UCSD-AML1 (cell line): Measurements from ENCODE around the gene TMEM62.
"Not testable (repeated sequence)": the region's sequence is repeated elsewhere in the genome, so short reads cannot be mapped to it uniquely, and the experiment has no call there.

Experiments
- DNase-seq: peaks from one replicate; lab custom pipeline; 2025; ENCODE audit not compliant: unreplicated experiment; lab: John Stamatoyannopoulos, UW

TMEM62 gene

GRCh38 chr15:43175656-43176309 lies 42.4 kb downstream of the TMEM62 start:
- DNase-seq: not testable (repeated sequence)

DNA sequence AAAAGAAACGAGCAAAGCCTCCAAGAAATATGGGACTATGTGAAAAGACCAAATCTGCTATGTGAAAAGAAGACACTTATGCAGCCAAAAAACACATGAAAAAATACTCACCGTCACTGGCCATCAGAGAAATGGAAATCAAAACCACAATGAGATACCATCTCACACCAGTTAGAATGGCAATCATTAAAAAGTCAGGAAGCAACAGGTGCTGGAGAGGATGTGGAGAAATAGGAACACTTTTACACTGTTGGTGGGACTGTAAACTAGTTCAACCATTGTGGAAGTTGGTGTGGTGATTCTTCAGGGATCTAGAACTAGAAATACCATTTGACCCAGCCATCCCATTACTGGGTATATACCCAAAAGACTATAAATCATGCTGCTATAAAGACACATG lies 43.8 kb downstream of the TMEM62 start:
- DNase-seq: not testable (repeated sequence)

- DNase-seq: no peak
Observed at GRCh38 chr15:43183270-43183669, 49.9 kb downstream of the TMEM62 start.

DNA sequence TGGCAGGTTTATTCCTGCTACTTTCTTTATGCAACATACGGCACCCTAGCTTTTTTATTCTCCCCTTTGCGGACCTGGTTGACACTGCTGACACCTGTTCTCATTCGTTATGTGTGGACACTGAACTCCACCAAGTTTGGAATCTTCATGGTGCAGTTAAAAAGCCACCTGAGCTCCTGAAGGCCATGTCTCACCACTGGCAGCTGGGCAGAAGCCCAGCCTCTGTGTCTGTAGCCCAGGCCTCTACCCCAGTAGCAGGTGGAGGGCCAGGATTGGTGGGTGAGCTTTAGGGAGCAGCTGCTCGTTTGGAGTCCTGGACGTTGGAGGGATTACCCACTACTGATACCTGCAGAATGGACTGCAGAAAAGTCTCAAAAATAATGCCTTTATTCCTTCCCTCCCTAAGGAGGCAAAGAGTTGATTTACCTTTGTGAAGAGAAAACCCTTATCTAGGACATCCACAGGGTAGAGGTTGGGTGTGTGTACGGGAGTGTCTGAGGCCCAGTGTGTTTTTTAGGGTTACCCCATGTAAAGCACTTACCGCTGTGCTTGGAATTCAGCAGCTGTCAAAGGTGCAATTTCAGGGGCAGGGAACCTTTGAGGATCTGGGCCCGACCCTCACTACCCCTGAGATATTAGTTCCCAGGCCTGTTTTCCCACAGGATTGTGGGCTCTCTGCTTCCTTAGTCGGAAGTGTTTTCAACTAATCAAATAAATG lies 51.2 kb downstream of the TMEM62 start:
- DNase-seq: no peak

GRCh38 chr15:43185157-43186002 lies 52.0 kb downstream of the TMEM62 start, which contains the start of gene CCNDBP1:
Gene CCNDBP1 (plus strand): TSS chr15:43185403. CDS start chr15:43185499, 96 bp downstream.
- DNase-seq: peak; percentile 95

GRCh38 chr15:43186003-43186353 lies 52.6 kb downstream of the TMEM62 start:
- DNase-seq: no peak

- no peak for DNase-seq
Observed at GRCh38 chr15:43187544-43188155, 54.3 kb downstream of the TMEM62 start.

DNA sequence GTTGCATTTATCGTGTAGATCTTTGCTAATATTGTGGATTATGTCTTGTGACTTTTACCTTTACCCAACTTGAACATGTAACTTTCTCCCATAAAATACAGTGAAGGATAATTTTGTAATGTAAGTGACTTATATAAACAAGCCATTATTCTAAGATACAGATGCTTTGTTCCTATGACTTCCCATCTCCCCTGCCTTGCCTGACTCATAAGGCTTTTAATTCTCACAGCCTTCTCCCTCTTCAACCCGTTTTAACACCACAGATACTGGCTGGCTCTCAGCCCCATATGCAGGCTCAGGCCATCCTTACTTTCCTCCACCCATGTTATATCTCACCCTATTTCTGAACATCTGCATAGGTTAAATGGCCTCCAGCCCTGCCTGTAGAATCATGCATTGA lies 55.9 kb downstream of the TMEM62 start:
- DNase-seq: no peak

GRCh38 chr15:43190178-43190577 lies 56.8 kb downstream of the TMEM62 start:
- DNase-seq: no peak

DNA sequence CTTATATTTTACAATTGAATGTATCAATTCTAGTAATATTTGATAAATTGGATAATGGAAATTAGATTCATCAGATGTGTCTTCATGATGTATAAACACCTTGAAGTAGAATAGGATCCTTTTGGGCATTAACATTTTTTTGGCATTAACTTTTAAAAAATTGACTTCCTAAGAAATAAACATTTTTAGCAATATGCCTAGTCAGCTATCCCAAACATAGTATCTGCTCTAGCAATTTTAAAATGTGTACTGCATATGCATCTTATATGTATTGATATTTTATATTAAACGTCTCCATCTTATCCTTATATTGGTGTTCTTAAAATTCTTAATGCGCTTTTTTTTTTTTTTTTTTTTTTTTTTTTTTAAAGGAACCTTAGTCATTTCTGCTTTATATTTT lies 60.3 kb downstream of the TMEM62 start:
- DNase-seq: no peak

DNA sequence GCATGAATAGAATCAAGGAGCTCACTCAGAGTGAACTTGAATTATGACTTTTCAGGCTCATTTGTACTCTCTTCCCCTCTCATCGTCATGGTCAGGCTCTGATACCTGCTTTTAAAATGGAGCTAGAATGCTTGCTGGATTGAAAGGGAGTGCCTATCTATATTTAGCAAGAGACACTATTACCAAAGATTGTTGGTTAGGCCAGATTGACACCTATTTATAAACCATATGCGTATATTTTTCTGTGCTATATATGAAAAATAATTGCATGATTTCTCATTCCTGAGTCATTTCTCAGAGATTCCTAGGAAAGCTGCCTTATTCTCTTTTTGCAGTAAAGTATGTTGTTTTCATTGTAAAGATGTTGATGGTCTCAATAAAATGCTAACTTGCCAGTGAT lies 61.4 kb downstream of the TMEM62 start:
- DNase-seq: no peak

DNA sequence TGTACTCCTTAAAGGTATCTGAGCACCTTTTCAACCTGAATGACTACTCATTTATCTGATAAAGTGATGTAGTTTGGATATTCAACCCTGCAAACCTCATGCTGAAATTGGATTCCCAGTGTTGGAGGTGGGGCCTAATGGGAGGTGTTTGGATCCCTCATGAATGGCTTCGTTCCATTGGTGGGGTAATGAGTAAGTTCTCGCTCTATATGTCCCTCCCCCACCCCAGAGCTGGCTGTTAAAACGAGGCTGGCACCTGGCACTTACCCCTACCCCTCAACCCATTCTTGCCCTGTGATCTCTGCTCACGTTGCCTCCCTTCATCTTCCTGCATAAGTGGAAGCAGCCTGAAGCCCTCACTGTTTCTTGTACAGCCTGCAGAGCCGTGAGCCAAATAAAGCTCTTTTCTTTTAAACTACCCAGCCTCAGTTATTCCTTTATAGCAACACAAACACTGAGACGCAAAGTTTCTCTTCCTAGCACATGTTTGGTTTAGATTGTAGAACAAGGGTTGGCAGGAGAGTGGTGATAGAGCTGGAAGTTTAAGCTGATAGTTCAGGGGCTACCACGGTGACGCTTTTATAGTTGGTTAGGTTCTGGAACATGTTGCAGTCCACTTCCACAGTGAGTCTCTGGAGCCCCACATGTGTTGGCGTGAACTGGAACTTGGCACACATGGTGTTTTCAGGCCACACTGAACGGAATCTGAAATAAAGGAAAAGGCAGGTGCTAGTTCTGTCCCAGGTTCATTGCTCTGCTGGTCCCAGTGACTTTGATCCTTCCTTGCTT lies 63.6 kb downstream of the TMEM62 start:
- DNase-seq: no peak

DNA sequence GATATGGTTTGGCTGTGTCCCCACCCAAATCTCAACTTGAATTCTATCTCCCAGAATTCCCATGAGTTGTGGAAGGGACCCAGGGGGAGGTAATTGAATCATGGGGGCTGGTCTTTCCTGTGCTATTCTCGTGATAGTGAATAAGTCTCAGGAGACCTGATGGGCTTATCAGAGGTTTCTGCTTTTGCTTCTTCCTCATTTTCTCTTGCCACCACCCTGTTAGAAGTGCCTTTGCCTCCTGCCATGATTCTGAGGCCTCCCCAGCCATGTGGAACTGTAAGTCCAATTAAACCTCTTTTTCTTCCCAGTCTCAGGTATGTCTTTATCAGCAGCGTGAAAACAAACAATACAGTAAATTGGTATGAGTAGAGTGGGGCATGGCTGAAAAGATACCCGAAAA lies 64.4 kb downstream of the TMEM62 start:
- DNase-seq: not testable (repeated sequence)

DNA sequence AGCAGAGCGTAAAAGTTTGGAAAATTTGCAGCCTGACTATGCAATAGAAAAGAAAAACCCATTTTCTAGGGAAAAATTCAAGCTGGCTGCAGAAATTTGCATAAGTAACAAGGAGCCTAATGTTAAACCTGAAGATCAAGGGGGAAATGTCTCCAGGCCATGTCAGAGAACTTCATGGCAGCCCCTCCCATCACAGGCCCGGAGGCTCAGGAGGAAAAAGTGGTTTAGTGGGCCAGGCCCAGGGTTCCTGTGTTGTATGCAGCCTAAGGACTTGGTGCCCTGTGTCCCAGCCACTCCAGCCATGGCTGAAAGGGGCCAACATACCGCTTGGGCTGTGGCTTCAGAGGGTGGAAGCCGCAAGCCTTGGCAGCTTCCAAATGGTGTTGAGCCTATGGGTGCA lies 65.2 kb downstream of the TMEM62 start:
- not testable (repeated sequence) for DNase-seq

DNA sequence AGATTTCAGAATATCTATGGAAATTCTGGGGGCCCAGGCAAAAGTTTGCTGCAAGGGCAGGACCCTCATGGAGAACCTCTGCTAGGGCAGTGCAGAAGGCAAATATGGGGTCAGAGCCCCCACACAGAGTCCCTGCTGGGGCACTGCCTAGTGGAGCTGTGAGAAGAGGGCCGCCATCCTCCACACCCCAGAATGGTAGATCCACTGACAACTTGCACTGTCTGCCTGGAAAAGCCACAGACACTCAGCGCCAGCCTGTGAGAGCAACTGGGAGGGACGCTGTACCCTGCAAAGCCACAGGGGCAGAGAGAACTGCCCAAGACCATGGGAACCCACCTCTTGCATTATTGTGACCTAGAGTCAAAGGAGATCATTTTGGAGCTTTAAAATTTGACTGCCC lies 65.6 kb downstream of the TMEM62 start:
- no peak for DNase-seq

GRCh38 chr15:43199945-43200488 lies 66.6 kb downstream of the TMEM62 start:
- no peak for DNase-seq

GRCh38 chr15:43204016-43204901 lies 70.9 kb downstream of the TMEM62 start:
- DNase-seq: peak; percentile 45

DNA sequence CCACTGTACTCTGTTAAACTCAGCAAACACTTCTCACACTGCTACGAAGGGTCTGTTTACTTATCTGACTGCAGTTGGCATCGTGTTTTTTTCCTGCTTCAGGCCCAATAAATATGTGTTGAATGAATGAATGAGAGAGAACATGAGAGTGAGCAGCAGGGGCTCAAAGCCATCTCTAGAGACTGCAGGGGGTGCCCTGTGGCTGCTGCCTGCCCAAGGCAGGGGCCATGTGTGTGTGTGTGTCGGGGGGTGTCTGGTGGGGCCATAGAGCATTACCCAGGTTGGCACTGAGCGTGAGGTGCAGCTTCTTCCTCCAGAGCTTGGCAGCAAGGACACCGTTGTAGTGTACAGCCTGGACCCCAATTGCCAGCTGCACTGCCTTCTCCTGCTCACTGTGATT lies 72.7 kb downstream of the TMEM62 start:
- DNase-seq: no peak

GRCh38 chr15:43207024-43207423 lies 73.6 kb downstream of the TMEM62 start:
- DNase-seq: no peak
